Fibroblast of lung (primary cell): Measurements from ENCODE around the gene OXCT1. TPM values are rescaled to one million over a fixed set of nuclear protein-coding genes. Genes with fewer than 3 reads are reported as not detected.
"Not testable (repeated sequence)": the region's sequence is repeated elsewhere in the genome, so short reads cannot be mapped to it uniquely, and the experiment has no call there.

Experiments
- DNase-seq, 2 donors: peaks; one replicate each; pipeline versions ENCODE4 v3.0.0 to v3.0.0-alpha.2; 2010; ENCODE audit warnings: low read depth in 2 of 2
- H2AFZ ChIP-seq: 2 replicates; pipeline ENCODE4 v1.5.1; 2012; ENCODE audit warnings: low read length, control low read depth, inconsistent platforms
- H3K27ac ChIP-seq: 2 replicates; pipeline ENCODE4 v1.5.1; 2011; ENCODE audit warnings: low read length, control low read depth; ENCODE audit not compliant: insufficient read depth
- H3K27me3 ChIP-seq: 2 replicates; pipeline ENCODE4 v1.5.1; 2011; ENCODE audit warnings: mild to moderate bottlenecking, low read length; ENCODE audit not compliant: control insufficient read depth, insufficient read depth
- H3K36me3 ChIP-seq: 2 replicates; pipeline ENCODE4 v1.5.1; 2011; ENCODE audit warnings: low read length; ENCODE audit not compliant: control insufficient read depth, insufficient read depth
- H3K4me1 ChIP-seq: 2 replicates; pipeline ENCODE4 v1.5.1; 2011; ENCODE audit warnings: low read length; ENCODE audit not compliant: control insufficient read depth, insufficient read depth; ENCODE audit errors: extremely low read depth
- H3K4me2 ChIP-seq: 2 replicates; pipeline ENCODE4 v1.5.1; 2011; ENCODE audit warnings: low read length, control low read depth; ENCODE audit not compliant: insufficient read depth; ENCODE audit errors: extremely low read depth
- H3K4me3 ChIP-seq, 4 experiments: fragments of 200-600 bp in 1 of 4; sonication (generic) in 1 of 4; replicated peaks in 1 of 4; 2 replicates each; pipeline ENCODE4 v1.5.1; 2011 to 2016; ENCODE audit warnings: low read length in 4 of 4, low read depth in 3 of 4, mild to moderate bottlenecking in 3 of 4, control low read depth in 2 of 4, inconsistent platforms in 1 of 4, mixed read lengths in 1 of 4; ENCODE audit not compliant: insufficient read depth in 1 of 4; ENCODE audit errors: control extremely low read depth in 1 of 4
- H3K79me2 ChIP-seq: 2 replicates; pipeline ENCODE4 v1.5.1; 2012; ENCODE audit warnings: mild to moderate bottlenecking, low read length, inconsistent platforms; ENCODE audit not compliant: control insufficient read depth, insufficient read depth
- H3K9ac ChIP-seq: 2 replicates; pipeline ENCODE4 v1.5.1; 2011; ENCODE audit warnings: mild to moderate bottlenecking, low read length, control low read depth; ENCODE audit not compliant: insufficient read depth
- H3K9me3 ChIP-seq: 2 replicates; pipeline ENCODE4 v1.5.1; 2012; ENCODE audit warnings: low read depth, low read length; ENCODE audit not compliant: control insufficient read depth, insufficient read depth
- H4K20me1 ChIP-seq: 2 replicates; pipeline ENCODE4 v1.5.1; 2011; ENCODE audit warnings: low read length; ENCODE audit not compliant: control insufficient read depth, insufficient read depth; ENCODE audit errors: extremely low read depth
- EZH2 ChIP-seq: IDR thresholded peaks from 2 replicates; pipeline ENCODE4 v1.5.1; 2012; ENCODE audit warnings: low read length, control low read depth, mild to moderate bottlenecking; ENCODE audit errors: missing control alignments
- polyA plus RNA-seq, 2 donors: library from polyadenylated mRNA; depleted of rRNA in 1 of 2; stranded (reverse) in 1 of 2; unstranded in 1 of 2; fragments of >200 nt; gene quantifications; 2 replicates each; pipeline ENCODE4 v1.2.1, GENCODE V29; 2011 to 2012; ENCODE audit warnings: missing spikeins in 1 of 2
- total RNA-seq: library from RNA; depleted of rRNA; stranded (reverse); fragments of >200 nt; gene quantifications from 2 replicates; pipeline ENCODE4 v1.2.1, GENCODE V29; 2014
- TF ChIP-seq, protein P1 (sequence below), 2 donors: IDR thresholded peaks in 1 of 2; conservative IDR thresholded peaks in 1 of 2; 1 replicate in 1 of 2; 2 replicates in 1 of 2; pipeline ENCODE4 v1.5.1; 2011 to 2012; ENCODE audit warnings: low read length in 2 of 2, control low read depth in 1 of 2, inconsistent platforms in 1 of 2, low read depth in 1 of 2, mild to moderate bottlenecking in 1 of 2

OXCT1 gene
- total and polyA plus RNA-seq, 2 donors (not counting 1 experiment from before 2014, with no cell fraction given) = 35.7 to 56.3 TPM

DNA sequence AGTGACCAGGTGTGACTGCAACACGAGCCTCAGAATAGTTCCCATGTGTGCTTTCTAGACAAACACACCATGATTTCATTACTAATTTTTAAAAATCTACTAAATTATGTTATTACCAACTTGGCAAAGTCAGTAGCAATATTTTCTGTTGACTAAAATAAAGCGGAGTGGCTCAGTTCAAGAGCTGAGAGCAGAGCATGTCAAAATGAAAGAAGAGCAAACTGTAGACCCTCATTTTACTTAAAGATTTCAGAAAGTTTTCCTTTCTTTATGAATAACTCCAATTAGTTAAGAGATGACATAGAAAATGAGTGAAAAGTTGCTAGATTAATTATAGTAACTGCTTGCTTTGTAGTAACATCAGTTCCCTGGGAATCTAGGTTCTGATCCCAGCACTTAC, 17.9 kb downstream of the OXCT1 start:
- no peak for TF ChIP-seq EZH2
- TF ChIP-seq, protein P1, sequence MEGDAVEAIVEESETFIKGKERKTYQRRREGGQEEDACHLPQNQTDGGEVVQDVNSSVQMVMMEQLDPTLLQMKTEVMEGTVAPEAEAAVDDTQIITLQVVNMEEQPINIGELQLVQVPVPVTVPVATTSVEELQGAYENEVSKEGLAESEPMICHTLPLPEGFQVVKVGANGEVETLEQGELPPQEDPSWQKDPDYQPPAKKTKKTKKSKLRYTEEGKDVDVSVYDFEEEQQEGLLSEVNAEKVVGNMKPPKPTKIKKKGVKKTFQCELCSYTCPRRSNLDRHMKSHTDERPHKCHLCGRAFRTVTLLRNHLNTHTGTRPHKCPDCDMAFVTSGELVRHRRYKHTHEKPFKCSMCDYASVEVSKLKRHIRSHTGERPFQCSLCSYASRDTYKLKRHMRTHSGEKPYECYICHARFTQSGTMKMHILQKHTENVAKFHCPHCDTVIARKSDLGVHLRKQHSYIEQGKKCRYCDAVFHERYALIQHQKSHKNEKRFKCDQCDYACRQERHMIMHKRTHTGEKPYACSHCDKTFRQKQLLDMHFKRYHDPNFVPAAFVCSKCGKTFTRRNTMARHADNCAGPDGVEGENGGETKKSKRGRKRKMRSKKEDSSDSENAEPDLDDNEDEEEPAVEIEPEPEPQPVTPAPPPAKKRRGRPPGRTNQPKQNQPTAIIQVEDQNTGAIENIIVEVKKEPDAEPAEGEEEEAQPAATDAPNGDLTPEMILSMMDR (conservative IDR thresholded peaks at IDR 0.05 in 1 of 2, IDR thresholded peaks at IDR 0.05 in 1 of 2; ENCODE audit: low read depth in 1 of 2, low read length in 2 of 2) = no peak
- Histone ChIP-seq H3K9ac (no peak overlapping the region), H3K4me1 (no peaks in the 10 kb centered on the region), H3K27ac (no peak overlapping the region), H3K9me3 (no peaks in the 10 kb centered on the region), H3K27me3 (no peaks in the 10 kb centered on the region), H3K79me2 (no peaks in the 10 kb centered on the region), H2AFZ (no peak overlapping the region), H4K20me1 (no peaks in the 10 kb centered on the region), H3K4me3 (no peak overlapping the region), H3K4me2 (no peak overlapping the region), H3K36me3 (peaks cover 3% of the 10 kb centered on the region)
- no peak for DNase-seq

DNA sequence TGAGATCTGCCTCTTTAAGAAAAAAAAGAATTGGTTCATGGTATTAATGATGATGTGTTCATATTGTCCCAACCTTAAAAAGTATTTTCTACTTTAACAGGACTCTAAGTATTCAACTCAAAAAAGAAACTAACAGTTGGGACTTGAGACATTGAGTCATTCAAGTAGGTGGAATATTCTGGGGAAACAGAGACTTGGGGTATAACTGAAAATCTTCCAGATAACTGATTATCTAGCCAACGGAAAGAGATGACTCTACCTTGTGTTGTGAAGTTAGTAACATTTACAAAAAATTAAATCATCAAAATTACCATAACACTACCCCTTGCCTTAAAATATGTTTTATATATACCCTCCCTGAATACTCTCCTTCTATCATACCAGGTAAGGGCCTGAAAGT, 19.1 kb downstream of the OXCT1 start:
- Histone ChIP-seq H4K20me1 (no peaks in the 10 kb centered on the region), H2AFZ (no peak overlapping the region), H3K36me3 (peaks cover 3% of the 10 kb centered on the region), H3K9ac (no peak overlapping the region), H3K4me1 (no peaks in the 10 kb centered on the region), H3K4me3 (no peak overlapping the region), H3K79me2 (no peaks in the 10 kb centered on the region), H3K9me3 (no peaks in the 10 kb centered on the region), H3K27me3 (no peaks in the 10 kb centered on the region), H3K4me2 (no peak overlapping the region), H3K27ac (no peak overlapping the region)
- no peak for DNase-seq
- TF ChIP-seq, protein P1 (conservative IDR thresholded peaks at IDR 0.05 in 1 of 2, IDR thresholded peaks at IDR 0.05 in 1 of 2; ENCODE audit: low read depth in 1 of 2, low read length in 2 of 2) = no peak
- TF ChIP-seq EZH2 = no peak

DNA sequence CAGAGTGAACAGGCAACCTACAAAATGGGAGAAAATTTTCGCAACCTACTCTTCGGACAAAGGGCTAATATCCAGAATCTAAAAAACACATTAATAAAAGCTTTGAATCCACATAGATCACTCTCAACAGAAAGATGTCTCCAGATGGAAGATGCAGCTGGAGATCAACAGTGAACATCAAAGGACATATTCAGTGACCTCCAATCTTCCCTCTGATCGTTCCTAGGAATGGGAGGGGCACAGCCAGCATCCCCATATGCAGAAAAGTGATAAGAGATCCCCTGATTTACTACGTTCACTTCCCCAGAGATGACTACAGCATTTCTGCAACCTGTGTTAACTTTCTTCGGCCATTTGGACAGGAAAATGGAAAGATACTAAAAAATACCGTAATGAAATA, 21.2 kb downstream of the OXCT1 start:
- no peaks in the 10 kb centered on the region for H4K20me1 ChIP-seq
- no peaks in the 10 kb centered on the region for H3K79me2 ChIP-seq
- H3K4me3 ChIP-seq = no peak overlapping the region
- peaks cover 3% of the 10 kb centered on the region for H3K36me3 ChIP-seq
- H3K4me2 ChIP-seq = no peak overlapping the region
- no peak overlapping the region for H3K9ac ChIP-seq
- no peak overlapping the region for H3K27ac ChIP-seq
- H2AFZ ChIP-seq = no peak overlapping the region
- no peak for TF ChIP-seq EZH2
- TF ChIP-seq, protein P1 (conservative IDR thresholded peaks at IDR 0.05 in 1 of 2, IDR thresholded peaks at IDR 0.05 in 1 of 2; ENCODE audit: low read depth in 1 of 2, low read length in 2 of 2) = no peak
- no peaks in the 10 kb centered on the region for H3K27me3 ChIP-seq
- DNase-seq = no peak
- no peaks in the 10 kb centered on the region for H3K4me1 ChIP-seq
- H3K9me3 ChIP-seq = no peaks in the 10 kb centered on the region

DNA sequence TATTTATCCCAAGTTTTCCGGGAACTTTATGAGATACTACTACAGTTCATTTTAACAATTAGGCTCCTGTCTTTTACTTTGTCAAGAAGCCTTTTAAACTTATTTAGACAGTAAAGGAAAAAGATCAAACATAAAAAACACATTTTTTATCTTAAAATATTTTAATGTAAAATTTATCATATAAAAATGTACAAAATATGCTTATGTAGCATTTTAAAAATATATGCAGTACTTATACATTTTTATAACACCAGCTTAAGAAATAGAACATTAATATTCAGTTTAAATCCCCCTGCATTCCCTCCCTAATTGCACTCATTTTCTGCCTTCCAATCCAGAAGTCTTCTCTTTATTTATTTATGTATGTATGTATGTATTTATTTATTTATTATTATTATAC, 24.5 kb downstream of the OXCT1 start:
- not testable (repeated sequence) for H4K20me1 ChIP-seq, H3K9ac ChIP-seq, H3K27me3 ChIP-seq, H3K9me3 ChIP-seq, H3K4me2 ChIP-seq, H2AFZ ChIP-seq, DNase-seq, H3K36me3 ChIP-seq, H3K27ac ChIP-seq, H3K4me3 ChIP-seq, H3K79me2 ChIP-seq, H3K4me1 ChIP-seq
